Cardiac muscle cell (in vitro differentiated cells and primary cell): ENCODE measurements around the gene GSTA3. TPM values are rescaled to one million over a fixed set of nuclear protein-coding genes. Genes with fewer than 3 reads are reported as not detected.
"Not testable (repeated sequence)": the region's sequence is repeated elsewhere in the genome, so short reads cannot be mapped to it uniquely, and the experiment has no call there.

Experiments used
- DNase-seq, 2 donors: peaks; one replicate each; pipeline versions ENCODE4 v3.0.0 to v3.0.0-alpha.2; 2010 to 2017; ENCODE audit warnings: low read depth in 1 of 2, low spot score in 1 of 2
- H3K27ac ChIP-seq: fragments of 200-600 bp; sonication (generic); 2 replicates; pipeline ENCODE4 v1.5.1; 2016
- H3K27me3 ChIP-seq: fragments of 200-600 bp; sonication (generic); 2 replicates; pipeline ENCODE4 v1.6.0; 2016; ENCODE audit warnings: control low read depth
- H3K36me3 ChIP-seq: fragments of 200-600 bp; sonication (generic); 2 replicates; pipeline ENCODE4 v1.5.1; 2016; ENCODE audit warnings: control low read depth
- H3K4me1 ChIP-seq: fragments of 200-600 bp; sonication (generic); 2 replicates; pipeline ENCODE4 v1.8.1; 2017; ENCODE audit warnings: low read depth, mild to moderate bottlenecking, mixed run types
- H3K4me3 ChIP-seq: fragments of 200-600 bp; sonication (generic); 2 replicates; pipeline ENCODE4 v1.5.1; 2016; ENCODE audit warnings: mild to moderate bottlenecking
- H3K9me3 ChIP-seq: fragments of 200-600 bp; sonication (generic); 2 replicates; pipeline ENCODE4 v1.5.1; 2017; ENCODE audit warnings: low read depth, mild to moderate bottlenecking, control low read depth
- polyA plus RNA-seq: library from polyadenylated mRNA; unstranded; fragments of >200 nt; fragmentation: Nextera tagmentation; extraction: Ambion mirVana; gene quantifications from 2 replicates; pipeline ENCODE4 v1.2.1, GENCODE V29; 2016
- total RNA-seq: library from RNA; depleted of rRNA; stranded (reverse); fragments of >200 nt; gene quantifications from 2 replicates; pipeline ENCODE4 v1.2.3, GENCODE V29; 2016
- TF ChIP-seq, protein P1 (sequence below): IDR thresholded peaks from 2 replicates; pipeline ENCODE4 v1.5.1; 2012; ENCODE audit warnings: low read depth, mild to moderate bottlenecking, low read length

The GSTA3 gene
- total and polyA plus RNA-seq, 2 experiments from 2014 or later = not detected

DNA sequence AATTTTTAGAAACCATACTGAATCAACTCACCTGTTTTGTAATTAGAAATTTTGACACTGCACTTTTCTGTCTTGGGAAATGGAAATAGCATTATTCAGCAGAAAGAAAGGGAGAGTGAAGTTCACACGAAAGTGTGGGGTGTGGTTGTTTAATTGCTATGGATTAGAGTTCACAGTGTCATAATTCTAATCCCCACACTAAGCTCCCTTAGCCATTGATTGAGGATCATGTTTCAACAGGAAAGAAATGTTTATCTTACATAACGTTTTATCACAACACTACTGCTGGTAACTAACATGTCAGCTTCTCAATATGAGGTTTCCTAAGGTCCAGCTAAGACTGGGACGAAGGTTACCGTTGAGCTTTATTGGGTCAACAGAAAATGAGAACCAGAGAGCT lies 37.5 kb downstream of the GSTA3 start:
- TF ChIP-seq, protein P1, sequence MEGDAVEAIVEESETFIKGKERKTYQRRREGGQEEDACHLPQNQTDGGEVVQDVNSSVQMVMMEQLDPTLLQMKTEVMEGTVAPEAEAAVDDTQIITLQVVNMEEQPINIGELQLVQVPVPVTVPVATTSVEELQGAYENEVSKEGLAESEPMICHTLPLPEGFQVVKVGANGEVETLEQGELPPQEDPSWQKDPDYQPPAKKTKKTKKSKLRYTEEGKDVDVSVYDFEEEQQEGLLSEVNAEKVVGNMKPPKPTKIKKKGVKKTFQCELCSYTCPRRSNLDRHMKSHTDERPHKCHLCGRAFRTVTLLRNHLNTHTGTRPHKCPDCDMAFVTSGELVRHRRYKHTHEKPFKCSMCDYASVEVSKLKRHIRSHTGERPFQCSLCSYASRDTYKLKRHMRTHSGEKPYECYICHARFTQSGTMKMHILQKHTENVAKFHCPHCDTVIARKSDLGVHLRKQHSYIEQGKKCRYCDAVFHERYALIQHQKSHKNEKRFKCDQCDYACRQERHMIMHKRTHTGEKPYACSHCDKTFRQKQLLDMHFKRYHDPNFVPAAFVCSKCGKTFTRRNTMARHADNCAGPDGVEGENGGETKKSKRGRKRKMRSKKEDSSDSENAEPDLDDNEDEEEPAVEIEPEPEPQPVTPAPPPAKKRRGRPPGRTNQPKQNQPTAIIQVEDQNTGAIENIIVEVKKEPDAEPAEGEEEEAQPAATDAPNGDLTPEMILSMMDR = no peak
- H3K4me1 ChIP-seq = no peaks in the 10 kb centered on the region
- no peak overlapping the region for H3K4me3 ChIP-seq
- no peaks in the 10 kb centered on the region for H3K27me3 ChIP-seq
- no peaks in the 10 kb centered on the region for H3K36me3 ChIP-seq
- no peak for DNase-seq
- no peaks in the 10 kb centered on the region for H3K9me3 ChIP-seq
- no peak overlapping the region for H3K27ac ChIP-seq

DNA sequence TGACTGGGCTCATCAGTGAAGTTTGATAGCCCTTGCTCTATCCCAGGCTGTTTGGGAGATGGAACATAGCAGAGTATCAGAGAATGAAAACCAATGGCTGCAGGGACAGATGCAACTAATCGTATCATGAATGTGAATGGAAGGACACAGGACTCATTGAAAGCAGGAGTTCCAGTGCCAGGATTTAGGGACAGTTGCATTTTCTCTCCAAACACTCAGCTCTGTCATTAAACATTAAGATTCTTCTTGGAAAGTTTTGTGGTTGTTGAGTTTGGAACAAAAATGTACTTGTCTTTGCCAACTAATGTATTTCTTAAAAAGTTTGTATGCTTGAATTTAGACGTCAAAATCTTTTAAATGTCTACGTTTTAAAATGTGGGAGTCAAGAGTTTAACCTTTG lies 37.9 kb downstream of the GSTA3 start:
- H3K4me3 ChIP-seq = no peak overlapping the region
- no peak overlapping the region for H3K27ac ChIP-seq
- no peaks in the 10 kb centered on the region for H3K4me1 ChIP-seq
- no peaks in the 10 kb centered on the region for H3K36me3 ChIP-seq
- TF ChIP-seq, protein P1 = no peak
- H3K9me3 ChIP-seq = no peaks in the 10 kb centered on the region
- no peaks in the 10 kb centered on the region for H3K27me3 ChIP-seq
- DNase-seq = no peak

DNA sequence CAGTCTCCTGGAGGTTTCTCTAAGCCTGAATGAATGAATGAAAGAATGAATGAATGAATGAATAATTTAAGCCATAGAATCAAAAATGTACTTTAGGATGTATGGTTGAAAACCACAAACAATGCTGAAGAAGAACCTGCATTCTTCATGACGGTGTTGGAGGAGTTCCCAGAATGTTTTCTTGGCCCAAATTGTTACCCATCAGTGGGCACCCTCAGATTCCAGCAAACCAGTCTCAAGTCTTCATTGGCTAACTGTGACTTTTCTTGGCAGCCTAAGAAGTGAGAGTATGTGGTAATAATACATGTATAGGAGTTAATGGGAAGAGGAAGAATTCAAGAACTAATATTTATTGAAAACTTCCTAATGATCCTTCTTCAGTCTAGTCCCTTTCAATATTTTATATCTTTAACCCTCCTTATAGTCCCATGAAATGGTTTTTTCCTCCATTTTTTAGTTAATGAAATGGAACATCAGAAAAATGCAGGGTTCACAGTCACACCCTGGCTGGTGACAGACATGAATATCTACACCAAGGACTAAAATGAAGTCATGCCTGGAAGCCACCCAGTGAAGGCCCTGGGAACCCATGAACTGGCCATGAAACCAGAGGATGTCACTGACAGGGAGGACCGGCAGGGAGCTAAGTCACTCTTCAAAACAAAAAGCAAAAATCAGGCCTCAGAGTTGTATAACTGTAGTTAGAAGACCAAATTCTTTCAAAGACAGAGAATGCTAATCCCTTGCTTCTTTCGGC lies 39.0 kb downstream of the GSTA3 start:
- not testable (repeated sequence) for H3K36me3 ChIP-seq, H3K4me3 ChIP-seq, H3K27me3 ChIP-seq, H3K27ac ChIP-seq, H3K9me3 ChIP-seq, H3K4me1 ChIP-seq
- peak in 1 of 2 donors; percentile 70 for DNase-seq

DNA sequence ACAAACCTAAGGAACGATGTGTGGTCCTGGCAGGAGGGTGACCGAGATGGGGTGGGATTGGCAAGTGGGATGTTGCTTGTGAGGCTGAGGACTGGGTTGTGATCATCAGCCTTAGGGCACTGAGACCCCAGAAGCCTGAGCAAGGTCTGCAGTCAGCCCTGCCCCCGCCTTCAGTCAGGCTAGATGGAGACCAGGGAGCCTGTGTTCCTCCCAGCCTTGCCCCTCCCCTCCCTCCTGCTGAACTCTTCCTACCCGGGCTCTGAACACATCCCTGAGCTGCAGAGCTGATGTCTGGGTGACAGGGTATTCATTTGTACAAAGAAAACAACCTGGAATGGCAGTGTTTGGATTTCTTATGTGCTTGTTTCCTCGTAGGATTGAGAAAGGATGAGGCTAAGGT lies 40.6 kb downstream of the GSTA3 start:
- not testable (repeated sequence) for H3K27me3 ChIP-seq, H3K36me3 ChIP-seq, H3K27ac ChIP-seq, DNase-seq, H3K4me3 ChIP-seq, H3K4me1 ChIP-seq, H3K9me3 ChIP-seq

DNA sequence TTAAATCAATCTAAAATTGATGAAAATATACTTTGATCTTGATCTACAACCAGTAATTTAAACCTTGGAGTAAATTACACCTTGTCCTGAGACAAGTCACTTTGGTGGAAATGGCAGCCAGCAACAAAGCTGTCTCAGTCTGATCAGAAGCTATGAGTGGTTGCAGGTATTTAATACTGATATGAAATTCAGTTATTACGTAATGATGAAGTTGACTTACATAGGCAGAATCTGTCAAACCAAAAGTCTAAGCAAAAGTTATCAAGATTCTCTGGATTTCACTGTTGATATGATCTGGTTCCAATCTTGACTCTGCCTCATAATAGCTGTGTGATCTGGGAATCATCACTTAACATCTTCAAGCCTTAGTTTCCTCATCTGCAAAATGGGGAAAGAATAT lies 41.3 kb downstream of the GSTA3 start:
- Histone ChIP-seq H3K4me3 (no peak overlapping the region), H3K27ac (no peak overlapping the region), H3K36me3 (no peaks in the 10 kb centered on the region), H3K27me3 (no peaks in the 10 kb centered on the region), H3K9me3 (no peaks in the 10 kb centered on the region), H3K4me1 (no peaks in the 10 kb centered on the region)
- no peak for DNase-seq
- TF ChIP-seq, protein P1 = no peak

DNA sequence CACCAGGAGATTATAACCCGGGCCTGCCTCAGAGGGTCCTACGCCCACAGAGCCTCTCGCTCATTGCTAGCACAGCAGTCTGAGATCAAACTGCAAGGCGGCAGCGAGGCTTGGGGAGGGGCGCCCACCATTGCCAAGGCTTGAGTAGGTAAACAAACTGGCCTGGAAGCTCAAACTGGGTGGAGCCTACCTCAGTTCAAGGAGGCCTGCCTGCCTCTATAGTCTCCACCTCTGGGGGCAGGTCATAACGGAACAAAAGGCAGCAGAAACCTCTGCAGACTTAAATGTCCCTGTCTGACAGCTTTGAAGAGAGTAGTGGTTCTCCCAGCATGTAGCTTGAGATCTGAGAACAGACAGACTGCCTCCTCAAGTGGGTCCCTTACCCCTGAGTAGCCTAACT lies 48.3 kb downstream of the GSTA3 start:
- H3K9me3 ChIP-seq, DNase-seq, H3K27ac ChIP-seq, H3K4me1 ChIP-seq, H3K36me3 ChIP-seq, H3K4me3 ChIP-seq, H3K27me3 ChIP-seq: not testable (repeated sequence)

DNA sequence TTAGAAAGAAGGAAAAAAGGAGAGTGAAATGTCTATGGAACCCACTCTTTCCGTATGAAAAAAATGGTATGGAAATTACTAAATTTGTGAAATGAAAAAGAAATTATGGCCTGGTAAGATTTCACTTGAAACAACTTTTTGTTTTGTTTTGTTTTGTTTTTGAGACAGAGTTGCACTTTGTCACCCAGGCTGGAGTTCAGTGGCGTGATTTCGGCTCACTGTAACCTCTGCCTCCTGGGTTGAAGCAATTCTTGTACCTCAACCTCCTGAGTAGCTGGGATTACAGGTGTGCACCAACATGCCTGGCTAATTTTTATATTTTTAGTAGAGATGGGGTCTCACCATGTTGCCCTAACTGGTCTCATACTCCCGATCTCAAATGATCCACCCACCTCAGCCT lies 51.1 kb downstream of the GSTA3 start:
- DNase-seq = no peak
- TF ChIP-seq, protein P1 = no peak
- Histone ChIP-seq H3K27ac (no peak overlapping the region), H3K9me3 (no peaks in the 10 kb centered on the region), H3K36me3 (no peaks in the 10 kb centered on the region), H3K27me3 (no peaks in the 10 kb centered on the region), H3K4me1 (no peaks in the 10 kb centered on the region), H3K4me3 (no peak overlapping the region)

DNA sequence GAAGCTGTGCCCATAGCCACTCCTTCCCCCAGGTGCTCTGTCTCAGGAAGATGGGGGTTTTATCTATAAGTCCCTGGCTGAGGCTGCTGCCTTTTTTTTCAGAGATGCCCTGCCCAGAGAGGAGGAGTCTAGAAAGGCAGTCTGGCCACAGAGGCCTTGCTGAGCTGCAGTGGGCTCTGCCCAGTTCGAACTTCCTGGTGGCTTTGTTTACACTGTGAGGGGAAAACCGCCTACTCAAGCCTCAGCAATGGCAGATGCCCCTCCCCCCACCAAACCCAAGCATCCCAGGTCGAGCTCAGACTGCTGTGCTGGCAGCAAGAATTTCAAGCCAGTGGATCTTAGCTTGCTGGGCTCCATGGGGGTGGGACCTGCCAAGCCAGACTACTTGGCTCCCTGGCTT lies 53.4 kb downstream of the GSTA3 start:
- not testable (repeated sequence) for H3K4me1 ChIP-seq, H3K4me3 ChIP-seq, H3K27me3 ChIP-seq, H3K36me3 ChIP-seq, H3K9me3 ChIP-seq, DNase-seq, H3K27ac ChIP-seq
